MM.1S (cell line): ENCODE measurements around the gene KLHL25.

ENCODE experiments used
- CTCF ChIP-seq: fragments of 300-600 bp; sonication (generic); IDR thresholded peaks from 2 replicates; pipeline ENCODE4 v1.5.1; 2016; ENCODE audit warnings: antibody characterized with exemption, low read length, mixed read lengths
- EZH2 ChIP-seq: fragments of 300-600 bp; sonication (generic); optimal IDR thresholded peaks from 2 replicates; pipeline ENCODE3; 2017; ENCODE audit warnings: low read depth, mild to moderate bottlenecking, antibody characterized with exemption, low read length, mixed read lengths

- TF ChIP-seq CTCF (no peak), EZH2 (no peak)
These were observed 42.2 kb downstream of the KLHL25 start for GRCh38 chr15:85752491-85752961.
